GM18519 (cell line): ENCODE measurements around the gene ABHD16A.

Source experiments
- ATAC-seq: cut with Tn5 transposase; IDR thresholded peaks from one replicate; pipeline ENCODE4 v1.9.1; 2021; ENCODE audit warnings: mild to moderate bottlenecking, moderate library complexity; ENCODE audit not compliant: unreplicated experiment, low FRiP score

The ABHD16A gene

DNA sequence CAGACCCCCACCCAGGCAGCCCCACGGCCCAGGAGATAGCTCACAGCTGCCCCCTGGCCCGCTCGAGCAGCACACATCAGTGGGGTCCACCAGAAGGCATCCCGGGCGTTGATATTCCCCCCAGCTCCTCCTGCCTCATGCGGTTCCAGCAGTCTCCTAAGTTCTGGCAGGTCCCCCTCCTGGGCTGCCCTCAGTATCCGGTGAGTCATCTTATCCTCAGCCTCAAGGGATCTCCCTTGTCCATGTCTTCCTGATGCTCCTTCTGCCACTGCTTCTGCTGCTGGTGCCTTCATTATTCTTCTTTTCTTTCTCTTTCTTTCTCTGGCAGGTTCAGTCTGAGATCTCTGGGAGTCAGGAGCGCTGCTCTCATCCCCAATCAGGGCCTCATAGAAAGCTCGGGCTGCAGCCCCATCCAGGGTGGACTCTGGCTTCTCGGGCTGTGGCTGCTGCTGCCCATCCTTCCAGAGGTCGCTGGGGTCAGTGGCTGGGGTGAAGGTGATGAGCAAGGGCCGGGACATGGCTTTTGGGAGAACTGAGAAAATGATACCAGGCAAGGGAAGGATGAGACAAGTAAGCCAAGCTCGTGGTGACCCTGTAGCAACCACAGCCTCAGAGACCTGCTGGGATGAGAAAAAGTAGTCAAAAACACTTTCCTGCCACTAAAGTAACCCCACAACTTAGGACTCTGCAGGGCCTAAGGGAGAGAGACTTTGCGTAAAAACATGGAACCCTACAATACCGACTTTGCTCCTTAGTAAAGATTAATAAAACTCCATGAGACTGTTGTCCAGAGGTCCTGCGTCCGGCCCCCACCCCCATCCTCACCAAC lies 38.9 kb downstream of the ABHD16A start:
- ATAC-seq: no peak

DNA sequence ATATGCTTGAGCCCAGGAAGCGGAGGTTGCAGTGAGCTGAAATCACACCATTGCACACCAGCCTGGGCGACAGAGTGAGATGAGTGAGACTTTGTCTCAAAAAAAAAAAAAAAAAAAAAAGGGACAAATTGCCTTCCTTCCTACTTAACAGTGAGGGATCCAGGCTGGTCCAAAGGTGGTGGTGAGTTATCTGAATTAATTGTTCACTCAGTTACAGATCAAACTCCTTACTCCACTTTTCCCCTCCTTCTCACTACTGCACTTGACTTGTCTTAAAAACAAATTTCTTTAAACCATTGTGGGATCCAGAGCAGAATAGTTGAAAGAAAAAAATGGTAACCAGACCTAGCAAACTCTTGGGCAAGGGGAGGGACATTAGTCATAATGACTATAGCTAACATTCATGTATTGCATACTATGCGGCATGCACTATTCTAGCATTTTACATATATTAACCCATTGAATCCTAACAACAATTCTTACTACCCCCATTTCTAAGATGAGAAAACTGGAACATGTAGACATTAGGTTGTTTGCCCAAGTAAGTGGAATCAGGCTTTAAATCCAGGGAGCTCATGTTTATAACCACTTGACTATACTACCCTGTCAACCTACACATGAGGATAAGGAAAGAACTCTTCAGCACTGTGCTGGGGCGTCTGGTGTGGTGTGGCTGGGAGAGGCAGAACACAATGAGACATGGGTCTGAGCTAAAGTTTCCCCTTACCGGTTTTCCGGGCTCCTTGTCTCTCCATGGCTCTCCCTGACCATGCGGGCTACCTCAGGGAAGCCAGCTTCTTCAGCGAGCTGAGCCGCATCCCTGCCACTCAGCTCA lies 39.8 kb downstream of the ABHD16A start:
- ATAC-seq: no peak

DNA sequence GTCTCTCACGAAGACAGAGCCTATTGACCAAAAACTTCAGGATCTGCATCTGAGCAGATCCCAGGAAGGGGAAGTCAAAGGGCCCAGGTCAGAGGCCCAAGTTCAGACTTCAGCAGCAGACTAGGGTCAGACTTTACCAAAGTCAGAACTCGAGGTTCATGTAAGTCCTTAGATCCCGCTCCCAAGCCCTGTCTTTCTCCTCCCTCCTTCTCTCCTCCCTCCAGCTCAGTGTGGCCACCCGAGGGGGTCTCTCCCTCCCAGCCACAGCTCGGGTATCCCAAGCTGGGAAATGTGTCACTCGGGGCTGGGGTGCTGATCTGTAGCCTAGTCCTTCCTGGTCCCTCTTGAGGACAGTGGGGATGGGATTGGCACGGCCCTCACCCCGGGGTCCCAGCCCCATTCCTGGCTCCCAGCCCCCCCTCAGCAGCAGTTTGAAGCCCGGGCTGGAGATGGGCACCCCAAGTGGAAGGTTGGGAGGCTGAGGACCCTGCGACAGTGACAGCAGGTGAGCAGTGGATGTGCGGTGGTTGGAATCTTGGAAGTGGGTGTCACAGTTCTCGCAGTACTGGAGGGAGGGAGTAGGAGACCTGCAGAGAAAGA lies 40.9 kb downstream of the ABHD16A start:
- ATAC-seq: no peak

DNA sequence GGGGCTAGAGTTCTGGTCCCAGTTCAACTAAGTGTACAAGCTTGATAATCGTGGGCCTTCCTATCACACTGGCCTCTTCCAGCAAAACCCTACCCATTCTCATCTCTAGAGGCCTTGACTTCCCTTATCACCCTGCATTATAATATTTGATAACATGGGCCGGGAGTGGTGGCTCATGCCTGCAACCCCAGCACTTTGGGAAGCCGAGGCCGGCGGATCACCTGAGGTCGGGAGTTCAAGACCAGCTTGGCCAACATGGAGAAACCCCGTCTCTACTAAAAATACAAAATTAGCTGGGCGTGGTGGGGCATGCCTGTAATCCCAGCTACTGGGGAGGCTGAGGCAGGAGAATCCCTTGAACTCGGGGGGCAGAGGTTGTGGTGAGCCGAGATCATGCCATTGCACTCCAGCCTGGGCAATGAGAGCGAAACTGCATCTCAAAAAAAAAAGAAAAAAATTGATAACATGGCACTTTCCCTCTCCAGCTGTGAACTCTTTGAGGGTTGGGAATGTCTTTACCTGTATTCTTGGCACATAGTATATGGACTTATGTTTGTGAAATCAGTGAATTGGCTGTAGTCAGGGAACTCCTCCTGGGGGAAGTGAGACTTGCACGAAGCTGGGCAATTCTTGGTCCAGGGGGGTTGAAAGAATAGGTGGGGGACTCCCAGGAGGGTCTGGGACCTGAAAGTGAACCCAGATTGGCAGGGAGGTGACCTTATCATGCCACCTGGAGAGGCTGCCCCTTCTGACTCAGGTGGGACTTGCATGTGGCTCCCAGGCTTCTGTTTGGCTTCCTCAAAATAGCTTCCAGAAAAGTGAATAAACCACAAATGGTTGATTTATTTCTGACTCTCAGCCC lies 41.6 kb downstream of the ABHD16A start:
- ATAC-seq: no peak

DNA sequence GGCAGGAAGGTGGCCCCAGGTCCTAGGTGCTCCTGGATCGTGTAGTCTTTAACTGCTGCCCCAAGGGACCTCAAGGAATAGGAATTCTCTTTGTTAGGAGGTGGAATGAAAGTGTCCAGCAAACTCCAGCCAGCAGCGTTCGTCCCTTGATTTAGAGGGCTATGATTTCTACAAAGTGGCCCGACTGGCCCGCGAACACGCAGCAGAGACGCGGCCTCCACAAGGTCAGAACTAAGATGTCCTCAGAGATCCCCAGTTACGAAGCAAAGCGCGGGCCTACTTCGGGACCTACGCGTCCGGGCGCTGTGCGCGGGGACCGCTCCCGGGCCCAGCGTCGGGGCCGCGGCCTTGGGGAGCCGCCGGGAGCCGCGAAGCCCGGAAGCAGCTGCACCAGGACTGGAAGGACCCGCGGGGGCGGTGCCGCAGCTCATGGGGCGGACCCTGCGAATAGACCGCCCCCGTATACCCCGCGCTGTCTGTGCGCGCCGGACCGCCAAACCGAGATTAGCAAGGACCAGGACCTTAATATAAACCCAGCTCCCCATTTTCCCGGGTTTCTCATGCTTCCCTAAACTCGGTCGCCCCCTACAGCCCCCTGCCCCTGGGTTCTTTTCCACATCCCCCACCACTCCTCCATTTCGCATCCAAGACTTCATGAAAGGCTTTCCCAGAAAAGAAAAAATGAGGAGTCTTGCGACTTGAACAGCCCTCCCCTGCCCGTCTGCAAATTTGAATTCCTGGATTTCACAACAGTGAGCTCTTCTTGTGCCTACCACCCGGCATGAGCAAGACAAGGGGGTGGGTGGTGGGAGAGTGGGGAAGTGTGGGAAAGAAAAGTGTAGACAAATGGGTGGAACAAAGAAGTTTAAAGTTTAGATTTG lies 42.5 kb downstream of the ABHD16A start, which contains the start of gene C6orf47:
Gene C6orf47, minus strand, starts transcription at position 398 of the 881 bp plus-strand sequence. CDS start 831 bp downstream, outside the sequence.
- peak; percentile 37 for ATAC-seq

DNA sequence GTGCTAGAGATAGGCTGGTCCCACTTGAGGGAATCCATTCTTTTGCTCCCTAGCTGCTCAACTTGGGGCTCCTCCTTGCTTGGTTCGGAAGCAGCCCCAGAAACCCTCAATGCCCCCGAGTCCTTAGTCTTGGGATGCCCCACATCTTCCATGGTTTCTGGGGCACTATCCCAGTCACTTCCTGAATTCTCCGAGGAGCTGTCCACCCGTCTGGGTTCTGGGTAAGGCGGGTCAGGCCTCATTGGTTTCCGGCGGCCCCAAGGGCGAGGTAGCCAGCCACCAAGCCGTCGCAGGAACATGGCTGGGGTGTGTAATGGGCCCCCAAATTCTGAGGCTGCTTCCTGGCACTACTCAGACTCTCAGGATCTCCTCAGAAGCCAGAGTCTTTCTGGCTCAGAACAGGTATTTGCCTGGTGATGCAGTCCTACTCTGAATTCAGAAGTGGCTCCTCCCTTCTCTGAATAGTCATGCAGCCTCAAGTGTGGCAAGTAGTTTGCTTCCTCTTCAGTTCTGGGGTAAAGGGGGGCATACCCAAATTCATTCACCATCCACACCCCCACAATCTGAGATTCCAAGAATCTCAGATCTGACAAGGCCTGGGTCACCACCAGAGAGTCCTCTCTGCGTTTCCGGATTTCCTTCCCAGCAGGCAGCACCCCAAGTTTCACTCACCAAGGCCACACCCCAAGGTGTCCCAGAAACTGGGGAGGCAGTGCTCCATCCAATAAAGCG lies 43.3 kb downstream of the ABHD16A start:
- ATAC-seq: no peak

DNA sequence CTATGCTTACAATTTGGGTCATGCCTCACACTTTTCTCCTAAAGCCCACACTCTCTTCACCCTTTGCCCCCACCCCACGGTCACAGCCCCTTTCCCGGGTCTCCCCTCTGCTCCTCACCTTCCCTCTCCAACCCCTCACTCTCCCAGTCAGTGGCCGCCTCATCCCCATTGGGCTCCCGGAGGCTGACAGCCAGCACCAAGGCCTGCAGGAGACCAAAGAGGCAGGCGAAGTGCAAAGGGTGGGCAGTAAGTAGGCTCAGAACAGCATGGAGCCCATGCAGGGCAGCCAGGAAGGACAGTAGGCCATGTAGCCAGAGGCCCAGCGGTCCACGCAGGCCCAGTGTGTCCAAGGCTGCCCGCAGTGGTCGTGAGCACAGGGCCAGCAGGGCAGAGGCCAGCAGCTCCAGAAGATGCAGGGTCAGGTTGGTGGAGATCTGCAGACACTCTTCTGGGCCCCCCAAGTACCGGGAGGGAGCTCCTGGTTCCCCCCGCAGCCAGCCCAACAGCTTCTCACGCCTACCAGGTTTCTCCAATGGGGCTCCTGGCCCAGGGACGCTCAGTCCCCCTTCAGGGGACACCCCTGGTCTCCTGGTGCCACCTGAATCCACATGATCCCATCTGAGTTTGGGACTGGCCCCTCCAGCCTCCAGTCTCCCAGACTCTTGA lies 44.0 kb downstream of the ABHD16A start:
- no peak for ATAC-seq

DNA sequence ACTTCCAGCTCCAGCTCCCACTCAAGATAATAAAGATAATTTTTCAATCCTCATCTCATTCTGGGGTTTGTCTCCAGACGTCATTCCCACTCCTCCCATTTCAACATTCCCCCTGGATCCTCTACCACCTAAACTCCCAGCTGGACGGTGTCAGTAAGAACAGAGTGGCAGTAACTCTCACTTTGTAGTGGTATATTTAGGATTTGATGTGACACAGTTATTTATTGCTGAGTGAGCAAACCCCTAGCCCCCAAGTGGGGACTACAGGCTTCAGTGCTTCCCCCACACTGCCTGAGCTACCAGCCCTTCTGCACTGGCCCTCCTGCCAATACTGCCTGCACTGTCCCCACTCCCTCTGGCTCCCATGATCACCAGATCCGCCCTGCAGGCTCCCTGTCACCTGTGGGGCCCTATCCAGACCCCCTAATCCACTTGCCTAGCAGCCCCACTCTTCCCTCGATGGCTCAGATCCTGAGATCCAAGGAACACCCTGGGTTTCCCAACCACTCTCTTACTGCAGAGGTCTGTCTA lies 44.9 kb downstream of the ABHD16A start:
- ATAC-seq: no peak

DNA sequence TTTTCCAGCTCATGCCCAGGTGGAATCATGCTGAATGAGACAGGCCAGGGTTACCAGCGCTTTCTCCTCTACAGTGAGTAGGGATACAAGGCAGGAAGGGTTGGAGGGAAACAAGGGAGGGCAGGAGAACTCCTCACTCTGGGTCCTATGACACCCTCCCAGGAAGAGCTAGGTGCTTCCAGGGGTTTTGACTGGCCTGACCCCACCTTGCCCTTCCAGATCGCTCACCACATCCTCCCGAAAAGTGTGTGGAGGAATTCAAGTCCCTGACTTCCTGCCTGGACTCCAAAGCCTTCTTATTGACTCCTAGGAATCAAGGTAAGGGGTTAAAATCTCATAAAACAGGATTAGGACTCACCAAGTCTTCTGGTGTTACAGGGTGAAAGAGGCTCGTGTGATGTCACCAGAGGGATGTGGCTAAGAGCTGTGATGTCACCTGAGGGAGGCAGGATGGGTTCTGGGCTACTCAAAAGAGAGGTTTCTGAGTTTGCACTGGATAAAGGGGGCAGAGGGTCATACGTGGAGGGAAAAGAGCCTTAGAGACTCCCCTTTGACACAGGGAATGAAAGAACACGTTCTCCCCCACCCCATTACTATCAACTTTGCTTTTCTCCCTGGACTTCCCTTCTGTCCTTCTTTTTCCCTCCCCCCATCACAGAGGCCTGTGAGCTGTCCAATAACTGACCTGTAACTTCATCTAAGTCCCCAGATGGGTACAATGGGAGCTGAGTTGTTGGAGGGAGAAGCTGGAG lies 45.5 kb downstream of the ABHD16A start:
- no peak for ATAC-seq

DNA sequence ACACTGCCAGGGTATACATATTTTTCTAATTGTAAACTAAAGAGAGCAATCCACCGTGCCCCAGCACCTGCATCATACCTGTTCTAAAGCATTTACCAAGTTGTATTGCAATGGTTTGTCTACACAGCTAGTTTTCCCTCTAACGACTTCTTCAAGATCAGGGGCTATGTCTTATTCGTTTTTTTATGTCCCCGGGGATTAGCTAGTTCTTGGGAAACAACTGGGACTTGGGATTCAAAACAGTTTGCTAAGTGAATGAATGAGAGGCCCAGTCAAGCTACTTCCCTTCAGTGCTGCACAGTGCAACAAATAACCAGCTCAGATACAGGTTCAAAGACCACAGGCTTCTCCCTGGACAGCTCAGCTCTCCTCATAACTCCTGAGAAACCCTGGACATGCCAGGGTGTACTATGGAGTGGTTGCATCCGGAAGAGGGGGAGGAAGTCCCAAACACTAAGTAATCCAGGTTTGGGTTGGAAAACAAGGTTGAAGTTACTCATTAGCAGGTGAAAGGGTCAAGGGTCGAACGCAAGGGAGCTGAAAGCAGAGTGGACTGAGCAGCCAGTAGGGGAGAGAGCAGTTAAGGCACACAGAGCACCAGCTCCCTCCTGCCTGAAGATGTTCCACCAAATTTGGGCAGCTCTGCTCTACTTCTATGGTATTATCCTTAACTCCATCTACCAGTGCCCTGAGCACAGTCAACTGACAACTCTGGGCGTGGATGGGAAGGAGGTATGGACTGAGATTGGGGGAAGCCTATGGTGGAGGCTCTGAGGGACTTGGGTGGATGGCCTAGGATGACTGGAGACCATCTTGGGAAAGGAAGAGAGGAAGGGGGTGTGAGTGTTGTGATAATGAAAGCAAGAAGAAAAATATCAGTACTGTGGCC lies 47.5 kb downstream of the ABHD16A start, which contains the start of gene APOM:
Gene APOM, plus strand, starts transcription at position 546 of the 889 bp plus-strand sequence. Its CDS starts 73 bp downstream, at position 619.
- ATAC-seq: no peak

DNA sequence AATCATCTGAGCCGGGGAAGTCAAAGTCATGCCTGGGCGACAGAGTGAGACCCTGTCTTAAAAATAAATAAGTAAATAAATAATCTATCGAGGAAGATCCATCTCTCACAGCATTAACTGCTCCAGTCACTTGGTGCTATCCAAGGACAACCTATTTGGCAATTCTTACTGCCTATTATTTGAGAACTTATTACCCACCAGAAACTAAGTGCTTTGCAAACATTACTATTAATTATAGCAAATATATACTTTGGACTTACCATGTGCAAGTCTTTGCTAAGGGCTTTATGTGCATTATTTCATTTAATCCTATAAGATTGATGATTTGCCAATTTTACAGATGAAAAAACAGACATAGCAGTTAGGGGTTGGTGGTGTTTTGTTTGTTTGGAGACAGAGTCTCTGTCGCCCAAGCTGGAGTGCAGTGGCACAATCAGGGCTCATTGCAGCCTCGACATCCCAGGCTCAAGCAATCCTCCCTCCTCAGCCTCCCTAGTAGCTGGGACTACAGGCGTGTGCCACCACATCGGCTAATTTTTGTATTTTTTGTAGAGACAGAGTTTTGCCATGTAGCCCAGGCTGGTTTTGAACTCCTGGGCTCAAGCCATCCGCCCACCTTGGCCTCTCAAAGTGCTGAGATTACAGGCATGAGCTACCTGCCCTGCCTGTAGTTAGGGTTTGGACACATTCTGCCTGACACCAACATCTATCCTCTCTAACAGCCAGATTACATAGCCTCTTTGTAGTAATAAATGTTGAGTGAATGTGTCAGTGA lies 48.4 kb downstream of the ABHD16A start:
- no peak for ATAC-seq

DNA sequence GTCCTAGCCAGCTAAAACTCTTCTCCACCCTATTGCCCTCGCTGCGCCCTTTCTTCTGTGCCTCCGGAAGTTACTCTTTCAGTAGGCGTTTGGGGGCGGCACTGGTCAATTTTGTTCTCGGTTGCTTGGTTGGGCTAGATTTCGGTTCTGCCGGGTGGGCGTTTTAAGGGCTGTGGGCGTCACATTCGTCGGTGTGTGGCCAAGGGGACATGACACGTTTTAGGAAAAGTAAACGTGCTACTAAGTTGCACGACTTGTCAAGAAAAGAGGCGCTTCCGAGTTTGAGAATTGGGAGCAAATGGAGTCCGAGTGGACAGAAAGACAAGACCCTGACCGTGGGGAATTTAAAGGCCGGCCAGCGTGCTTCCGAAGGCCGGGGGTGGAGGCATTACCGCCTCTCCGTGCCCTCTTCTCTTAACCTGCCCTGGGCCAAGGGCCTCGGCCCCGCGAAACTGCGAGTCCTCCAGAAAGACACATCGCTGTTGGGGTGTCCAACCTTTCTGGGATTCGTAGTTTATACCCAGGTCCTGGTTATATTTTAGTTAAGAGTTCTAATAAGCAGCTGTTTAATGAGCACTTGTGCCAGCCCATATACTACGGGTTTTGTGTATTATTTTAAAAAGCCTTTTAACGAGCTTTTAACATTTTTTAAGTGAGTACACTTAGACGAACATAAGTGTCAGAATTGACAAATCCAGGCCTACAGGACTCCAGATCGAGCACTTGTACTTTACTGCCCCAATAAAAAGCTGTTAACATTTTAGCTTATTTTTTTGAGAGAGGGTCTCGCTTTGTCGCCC lies 50.0 kb downstream of the ABHD16A start:
- ATAC-seq: peak; percentile 36

DNA sequence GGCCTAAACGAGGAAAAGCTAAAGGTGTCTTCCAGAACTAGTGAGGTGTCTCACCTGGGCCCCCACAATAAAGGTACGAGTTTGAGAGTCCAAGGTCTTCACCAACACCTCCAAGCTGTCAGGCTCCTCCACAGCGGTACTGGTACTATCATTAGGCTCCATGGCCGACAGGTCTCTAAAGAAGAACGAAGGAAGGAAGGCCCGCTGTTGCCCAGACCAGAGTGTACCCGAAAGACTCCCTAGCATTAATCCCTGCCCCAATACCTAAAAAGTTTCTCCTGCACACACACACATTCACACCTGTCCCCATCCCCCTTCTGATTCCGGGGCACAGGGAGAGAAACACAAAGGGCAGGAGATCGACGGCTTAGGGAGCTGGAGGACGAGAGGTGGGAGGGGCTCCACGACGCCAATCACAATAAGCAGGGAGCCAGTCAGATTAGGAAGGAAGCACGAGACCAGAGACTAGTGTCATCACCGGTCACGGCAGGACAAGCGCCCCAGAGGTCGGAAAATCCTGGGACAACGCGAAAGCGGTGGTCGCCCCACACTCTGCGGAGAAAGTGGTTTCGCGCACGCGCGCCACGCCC lies 51.4 kb downstream of the ABHD16A start:
- ATAC-seq: peak; percentile 25

DNA sequence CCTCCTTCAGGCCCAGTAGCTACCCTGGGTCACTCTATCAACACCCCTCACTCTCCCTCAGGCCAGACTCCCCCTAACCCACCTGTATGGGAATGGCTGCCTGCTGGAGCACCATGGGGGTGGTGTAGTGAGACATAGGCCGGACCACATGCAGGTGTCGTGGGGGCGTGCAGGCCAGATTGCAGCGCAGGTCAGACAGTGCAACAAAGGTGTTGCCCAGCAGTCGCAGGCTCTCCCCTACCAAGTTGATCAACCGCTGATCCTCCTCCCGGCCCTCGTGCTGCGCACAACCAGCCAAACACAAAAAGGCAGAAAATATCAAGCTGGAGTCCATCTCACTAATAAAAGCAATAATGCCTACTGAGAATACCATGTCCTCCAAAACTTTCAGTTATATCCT lies 57.8 kb downstream of the ABHD16A start:
- no peak for ATAC-seq
